ENCODE results near the gene MFF. TPM values are rescaled to one million over a fixed set of nuclear protein-coding genes. Genes with fewer than 3 reads are reported as not detected.

Gene MFF
- total RNA-seq, 2 donors from 2014 or later = 74.8 to 93.0 TPM

- peaks cover 15% of the 10 kb centered on the region for H3K36me3 Mint-ChIP-seq (ENCODE audit: low read depth)
- H3K27ac Mint-ChIP-seq = no peak overlapping the region
- Histone ChIP-seq H3K9me3 (ENCODE audit: control insufficient read depth, low read length) (peaks cover 49% of the 10 kb centered on the region), H3K9ac (ENCODE audit: extremely low read depth, low read length, poor library complexity, severe bottlenecking) (no peak overlapping the region), H3K36me3 (ENCODE audit: control insufficient read depth, insufficient read depth, low read length) (no peaks in the 10 kb centered on the region), H3K27me3 (ENCODE audit: control insufficient read depth, insufficient read depth, low read length, poor library complexity, severe bottlenecking) (no peaks in the 10 kb centered on the region), H3K4me1 (ENCODE audit: control insufficient read depth, insufficient read depth, low read length) (no peaks in the 10 kb centered on the region), H3K27ac (ENCODE audit: low read depth, low read length) (no peak overlapping the region), H3K4me3 (ENCODE audit: low read length) (peak overlapping the region; percentile 10)
- H3K4me1 Mint-ChIP-seq = no peaks in the 10 kb centered on the region
- 93 to 100% methylated on average over 2 of the region's 2 CpGs for WGBS, 2 experiments (ENCODE audit: insufficient coverage in 1 of 2, insufficient read length in 1 of 2)
- H3K27me3 Mint-ChIP-seq (ENCODE audit: insufficient read depth) = no peaks in the 10 kb centered on the region
- no peak overlapping the region for H3K4me3 Mint-ChIP-seq
- peaks cover 38% of the 10 kb centered on the region for H3K9me3 Mint-ChIP-seq
- TF ChIP-seq CTCF (conservative IDR thresholded peaks at IDR 0.05) = no peak
- DNase-seq = no peak
Observed at GRCh38 chr2:227317834-227318233, 7.2 kb upstream of the MFF start.

- no peak overlapping the region for H3K4me3 ChIP-seq (ENCODE audit: low read length)
- Mint-ChIP-seq H3K27ac (no peak overlapping the region), H3K4me1 (no peaks in the 10 kb centered on the region), H3K4me3 (no peak overlapping the region), H3K27me3 (ENCODE audit: insufficient read depth) (no peaks in the 10 kb centered on the region), H3K36me3 (ENCODE audit: low read depth) (peaks cover 24% of the 10 kb centered on the region), H3K9me3 (peaks cover 54% of the 10 kb centered on the region)
- no peak for TF ChIP-seq CTCF (conservative IDR thresholded peaks at IDR 0.05)
- H3K9me3 ChIP-seq (ENCODE audit: control insufficient read depth, low read length) = peaks cover 56% of the 10 kb centered on the region
- no peak overlapping the region for H3K9ac ChIP-seq (ENCODE audit: extremely low read depth, low read length, poor library complexity, severe bottlenecking)
- DNase-seq = no peak
- no peaks in the 10 kb centered on the region for H3K4me1 ChIP-seq (ENCODE audit: control insufficient read depth, insufficient read depth, low read length)
- no peaks in the 10 kb centered on the region for H3K27me3 ChIP-seq (ENCODE audit: control insufficient read depth, insufficient read depth, low read length, poor library complexity, severe bottlenecking)
- no peaks in the 10 kb centered on the region for H3K36me3 ChIP-seq (ENCODE audit: control insufficient read depth, insufficient read depth, low read length)
- WGBS, 2 experiments (ENCODE audit: insufficient coverage in 1 of 2, insufficient read length in 1 of 2) = 93 to 96% methylated on average over 11 to 33 of the region's 33 CpGs
- H3K27ac ChIP-seq (ENCODE audit: low read depth, low read length) = no peak overlapping the region
Observed at GRCh38 chr2:227320305-227321094, 4.6 kb upstream of the MFF start.

GRCh38 chr2:227322530-227323205 is 2.4 kb upstream of the MFF start:
- Mint-ChIP-seq H3K9me3 (peaks cover 52% of the 10 kb centered on the region), H3K27me3 (ENCODE audit: insufficient read depth) (no peaks in the 10 kb centered on the region), H3K4me1 (peaks cover 11% of the 10 kb centered on the region), H3K4me3 (no peak overlapping the region), H3K36me3 (ENCODE audit: low read depth) (peaks cover 24% of the 10 kb centered on the region), H3K27ac (no peak overlapping the region)
- Histone ChIP-seq H3K27me3 (ENCODE audit: control insufficient read depth, insufficient read depth, low read length, poor library complexity, severe bottlenecking) (no peaks in the 10 kb centered on the region), H3K9ac (ENCODE audit: extremely low read depth, low read length, poor library complexity, severe bottlenecking) (no peak overlapping the region), H3K4me3 (ENCODE audit: low read length) (peak overlapping the region; percentile 80), H3K9me3 (ENCODE audit: control insufficient read depth, low read length) (peaks cover 53% of the 10 kb centered on the region), H3K36me3 (ENCODE audit: control insufficient read depth, insufficient read depth, low read length) (no peaks in the 10 kb centered on the region), H3K27ac (ENCODE audit: low read depth, low read length) (no peak overlapping the region), H3K4me1 (ENCODE audit: control insufficient read depth, insufficient read depth, low read length) (no peaks in the 10 kb centered on the region)
- 90% methylated on average over 5 of the region's 5 CpGs; no CpG with 5 or more reads in 1 of the 2 experiments for WGBS, 2 experiments (ENCODE audit: insufficient coverage in 1 of 2, insufficient read length in 1 of 2)
- no peak for TF ChIP-seq CTCF (conservative IDR thresholded peaks at IDR 0.05)
- DNase-seq = no peak
